WTC11 (cell line): ENCODE measurements around the gene IQGAP2. TPM values are rescaled to one million over a fixed set of nuclear protein-coding genes. Genes with fewer than 3 reads are reported as not detected.
"Not testable (repeated sequence)": the region's sequence is repeated elsewhere in the genome, so short reads cannot be mapped to it uniquely, and the experiment has no call there.

ENCODE experiments used
- ATAC-seq: fragments of 200-7000 bp; cut with Tn5 transposase; 2 replicates; pipeline ENCODE4 v1.10.0; 2021; ENCODE audit warnings: mild to moderate bottlenecking, moderate library complexity
- CTCF ChIA-PET: fragments of 300-600 bp; sonication (Branson Sonifier 250); formaldehyde crosslinking; loops from one replicate; lab custom pipeline; 2021; ENCODE audit warnings: antibody characterized with exemption; lab: Charles Lee
- POLR2A ChIA-PET: fragments of 350-600 bp; sonication (Branson Sonifier 250); formaldehyde crosslinking; loops from one replicate; lab custom pipeline; 2021; ENCODE audit warnings: antibody characterized with exemption; lab: Charles Lee
- DNase-seq: peaks from one replicate; pipeline ENCODE4 v3.0.0; 2021; ENCODE audit warnings: low spot score
- H3K27ac Mint-ChIP-seq: 2 replicates; pipeline ENCODE4 v1.8.0; 2021; ENCODE audit warnings: mixed read lengths
- H3K27me3 Mint-ChIP-seq: 2 replicates; pipeline ENCODE4 v1.8.0; 2021; ENCODE audit warnings: low read depth, mild to moderate bottlenecking, moderate library complexity, mixed read lengths
- H3K36me3 Mint-ChIP-seq: 2 replicates; pipeline ENCODE4 v1.8.0; 2021; ENCODE audit warnings: mixed read lengths
- H3K4me1 Mint-ChIP-seq: 2 replicates; pipeline ENCODE4 v1.8.0; 2022; ENCODE audit warnings: mixed read lengths
- H3K4me3 Mint-ChIP-seq: 2 replicates; pipeline ENCODE4 v1.8.0; 2021; ENCODE audit warnings: mild to moderate bottlenecking, moderate library complexity, mixed read lengths
- H3K9me3 Mint-ChIP-seq: 2 replicates; pipeline ENCODE4 v1.8.0; 2021; ENCODE audit warnings: mixed read lengths
- ARID4B ChIP-seq: sonication (generic); formaldehyde crosslinking; IDR thresholded peaks from 2 replicates; pipeline ENCODE4 v1.8.0; 2023; ENCODE audit warnings: missing genetic modification reagents, mild to moderate bottlenecking, borderline replicate concordance
- ATF3 ChIP-seq: sonication (generic); formaldehyde crosslinking; conservative IDR thresholded peaks from 2 replicates; pipeline ENCODE4 v1.8.1; 2022; ENCODE audit warnings: mild to moderate bottlenecking, missing genetic modification reagents
- EMX1 ChIP-seq: fragments of 250-450 bp; sonication (Bioruptor Pico); IDR thresholded peaks from 2 replicates; pipeline ENCODE4 v1.8.0; 2021; ENCODE audit warnings: mild to moderate bottlenecking
- FOXP1 ChIP-seq: sonication (generic); formaldehyde crosslinking; IDR thresholded peaks from 2 replicates; pipeline ENCODE4 v1.8.0; 2022; ENCODE audit warnings: missing genetic modification reagents, mild to moderate bottlenecking, moderate library complexity, borderline replicate concordance
- GABPB1 ChIP-seq: sonication (generic); formaldehyde crosslinking; IDR thresholded peaks from 2 replicates; pipeline ENCODE4 v1.8.1; 2023; ENCODE audit warnings: mild to moderate bottlenecking, missing genetic modification reagents
- HMGA2 ChIP-seq: fragments of 250-450 bp; sonication (Bioruptor Pico); IDR thresholded peaks from 2 replicates; pipeline ENCODE4 v1.4.0; 2021; ENCODE audit warnings: mild to moderate bottlenecking, moderate library complexity
- IRF1 ChIP-seq: sonication (generic); formaldehyde crosslinking; IDR thresholded peaks from 2 replicates; pipeline ENCODE4 v1.8.0; 2023; ENCODE audit warnings: missing genetic modification reagents
- MXD4 ChIP-seq: fragments of 250-450 bp; sonication (Bioruptor Pico); IDR thresholded peaks from 2 replicates; pipeline ENCODE4 v1.8.0; 2021; ENCODE audit warnings: mild to moderate bottlenecking, moderate library complexity, borderline replicate concordance
- MYBL2 ChIP-seq: sonication (generic); formaldehyde crosslinking; IDR thresholded peaks from 2 replicates; pipeline ENCODE4 v1.8.1; 2023; ENCODE audit warnings: mild to moderate bottlenecking, moderate library complexity, missing genetic modification reagents
- NFATC4 ChIP-seq: fragments of 250-450 bp; sonication (Bioruptor Pico); IDR thresholded peaks from 2 replicates; pipeline ENCODE4 v1.9.0; 2021; ENCODE audit warnings: mild to moderate bottlenecking
- RORB ChIP-seq: fragments of 250-450 bp; sonication (Bioruptor Pico); IDR thresholded peaks from 2 replicates; pipeline ENCODE4 v1.9.0; 2021; ENCODE audit warnings: mild to moderate bottlenecking
- SMAD3 ChIP-seq: sonication (generic); formaldehyde crosslinking; IDR thresholded peaks from 2 replicates; pipeline ENCODE4 v1.8.0; 2022; ENCODE audit warnings: missing genetic modification reagents, mild to moderate bottlenecking, borderline replicate concordance
- SOX15 ChIP-seq: fragments of 250-450 bp; sonication (Bioruptor Pico); IDR thresholded peaks from 2 replicates; pipeline ENCODE4 v1.9.0; 2021; ENCODE audit warnings: mild to moderate bottlenecking
- STAT6 ChIP-seq: sonication (generic); formaldehyde crosslinking; conservative IDR thresholded peaks from 2 replicates; pipeline ENCODE4 v1.8.1; 2023; ENCODE audit warnings: mild to moderate bottlenecking, low read depth, missing genetic modification reagents, moderate library complexity
- ZNF219 ChIP-seq: sonication (generic); formaldehyde crosslinking; IDR thresholded peaks from 2 replicates; pipeline ENCODE4 v1.8.0; 2023; ENCODE audit warnings: missing genetic modification reagents, mild to moderate bottlenecking, borderline replicate concordance
- ZNF317 ChIP-seq: sonication (generic); formaldehyde crosslinking; IDR thresholded peaks from 2 replicates; pipeline ENCODE4 v1.8.1; 2023; ENCODE audit warnings: low read depth, mild to moderate bottlenecking, moderate library complexity, missing genetic modification reagents, borderline replicate concordance
- ZNF671 ChIP-seq: fragments of 250-450 bp; sonication (Bioruptor Pico); IDR thresholded peaks from 2 replicates; pipeline ENCODE4 v1.8.0; 2021; ENCODE audit warnings: mild to moderate bottlenecking
- total RNA-seq: library from RNA; stranded (reverse); gene quantifications from 3 replicates; pipeline ENCODE4 v1.2.3, GENCODE V29; 2021
- TF ChIP-seq, protein P1 (sequence below): fragments of 250-450 bp; sonication (Bioruptor Pico); IDR thresholded peaks from 2 replicates; pipeline ENCODE4 v1.9.0; 2021; ENCODE audit warnings: moderate library complexity, mild to moderate bottlenecking, inconsistent platforms, borderline replicate concordance

The IQGAP2 gene
- total RNA-seq, 1 experiment from 2014 or later, result 70.6 TPM

- ChIA-PET POLR2A (no interaction called here), CTCF (no interaction called here)
- ATAC-seq (no peak), DNase-seq (no peak)
- H3K9me3 Mint-ChIP-seq, result peaks cover 8% of the 10 kb centered on the region; the same call in 1 of the 2 replicates
- H3K4me3 Mint-ChIP-seq, result no peak overlapping the region
- H3K27me3 Mint-ChIP-seq, result no peaks in the 10 kb centered on the region
- H3K4me1 Mint-ChIP-seq, result peaks cover 20% of the 10 kb centered on the region
- TF ChIP-seq MYBL2 (CRISPR knock-in tag) (no peak), ZNF317 (no peak), NFATC4 (CRISPR knock-in tag) (no peak), ATF3 (no peak), FOXP1 (no peak), STAT6 (CRISPR knock-in tag) (no peak), SOX15 (CRISPR knock-in tag) (no peak), IRF1 (CRISPR knock-in tag) (no peak), EMX1 (no peak), ZNF219 (CRISPR knock-in tag) (no peak), GABPB1 (CRISPR knock-in tag) (no peak), HMGA2 (CRISPR knock-in tag) (no peak)
- TF ChIP-seq, protein P1, sequence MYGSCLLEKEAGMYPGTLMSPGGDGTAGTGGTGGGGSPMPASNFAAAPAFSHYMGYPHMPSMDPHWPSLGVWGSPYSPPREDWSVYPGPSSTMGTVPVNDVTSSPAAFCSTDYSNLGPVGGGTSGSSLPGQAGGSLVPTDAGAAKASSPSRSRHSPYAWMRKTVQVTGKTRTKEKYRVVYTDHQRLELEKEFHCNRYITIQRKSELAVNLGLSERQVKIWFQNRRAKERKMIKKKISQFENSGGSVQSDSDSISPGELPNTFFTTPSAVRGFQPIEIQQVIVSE (CRISPR knock-in tag), result no peak
- peaks cover 4% of the 10 kb centered on the region for H3K36me3 Mint-ChIP-seq
- H3K27ac Mint-ChIP-seq, result no peak overlapping the region
Measured at GRCh38 chr5:76368941-76369340, 34.1 kb upstream of the IQGAP2 start.

DNA sequence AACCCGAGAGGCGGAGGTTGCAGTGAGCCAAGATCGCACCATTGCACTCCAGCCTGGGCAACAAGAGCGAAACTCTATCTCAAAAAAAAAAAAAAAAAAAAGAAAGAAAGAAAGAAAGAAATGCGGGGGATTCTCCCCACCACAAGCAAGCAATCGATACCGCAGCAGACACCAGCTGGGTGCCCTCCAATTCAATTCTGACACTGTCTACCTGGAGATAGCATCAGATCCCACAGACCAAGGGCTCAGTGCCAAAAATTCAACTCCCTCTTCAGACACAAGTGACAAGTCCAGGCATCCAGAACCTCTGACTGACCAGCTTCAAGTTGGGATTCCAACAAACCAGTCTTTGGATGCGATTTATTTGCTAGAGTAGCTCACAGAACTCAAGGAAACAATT, 33.4 kb upstream of the IQGAP2 start:
- H3K9me3 Mint-ChIP-seq, ATAC-seq, H3K4me3 Mint-ChIP-seq, H3K27me3 Mint-ChIP-seq, POLR2A ChIA-PET, DNase-seq, H3K36me3 Mint-ChIP-seq, H3K27ac Mint-ChIP-seq: not testable (repeated sequence)
- CTCF ChIA-PET, result interaction anchor here (0.7 kb wide), 1 partner anchor 103 kb away, joined by 3 read pairs; no protein-coding TSS in a partner anchor
- H3K4me1 Mint-ChIP-seq, result peaks cover 17% of the 10 kb centered on the region

GRCh38 chr5:76371960-76372322, 31.1 kb upstream of the IQGAP2 start:
- Mint-ChIP-seq H3K27ac (no peak overlapping the region), H3K36me3 (peaks cover 4% of the 10 kb centered on the region)

More at GRCh38 chr5:76371960-76372322, 31.1 kb upstream of the IQGAP2 start:
- ChIA-PET CTCF (no interaction called here), POLR2A (no interaction called here)
- ATAC-seq, result no peak; the same call in 1 of the 2 replicates
- no peak for DNase-seq
- H3K4me1 Mint-ChIP-seq, result peaks cover 9% of the 10 kb centered on the region
- peaks cover 8% of the 10 kb centered on the region; the same call in 1 of the 2 replicates for H3K9me3 Mint-ChIP-seq
- no peak overlapping the region for H3K4me3 Mint-ChIP-seq
- H3K27me3 Mint-ChIP-seq, result no peaks in the 10 kb centered on the region; the same call in 1 of the 2 replicates
- TF ChIP-seq ARID4B (CRISPR knock-in tag), result no peak
- no peak for TF ChIP-seq RORB (CRISPR knock-in tag)
- TF ChIP-seq MYBL2 (CRISPR knock-in tag), result no peak
- no peak for TF ChIP-seq SMAD3 (CRISPR knock-in tag)
- no peak for TF ChIP-seq MXD4 (CRISPR knock-in tag)
- no peak for TF ChIP-seq ZNF671 (CRISPR knock-in tag)
